GM12873 (cell line): ENCODE data around the gene DNAL1.
A peak's percentile ranks its signal among the peaks of the same experiment; 100 is the strongest.

Experiments
- CTCF ChIP-seq: IDR thresholded peaks from 2 replicates; pipeline ENCODE4 v1.5.1; 2012; ENCODE audit warnings: low read depth, mild to moderate bottlenecking, moderate library complexity, low read length, control low read depth; ENCODE audit not compliant: insufficient read depth; ENCODE audit errors: missing control alignments

DNAL1 gene

GRCh38 chr14:73742520-73743238, 97.9 kb downstream of the DNAL1 start:
- TF ChIP-seq CTCF = no peak

- TF ChIP-seq CTCF = no peak
These were observed 98.7 kb downstream of the DNAL1 start for GRCh38 chr14:73743431-73743931.

- no peak for TF ChIP-seq CTCF
These were observed 99.5 kb downstream of the DNAL1 start for GRCh38 chr14:73744175-73744867.

- no peak for TF ChIP-seq CTCF
These were observed 100.2 kb downstream of the DNAL1 start for GRCh38 chr14:73744874-73745529.

- no peak for TF ChIP-seq CTCF
These were observed 101.1 kb downstream of the DNAL1 start for GRCh38 chr14:73745571-73746519.

- TF ChIP-seq CTCF = peak; percentile 32
These were observed 102.0 kb downstream of the DNAL1 start for GRCh38 chr14:73746520-73747378.
